BE2C (cell line): Measurements from ENCODE around the gene EPHA2.

ENCODE experiments used
- DNase-seq: peaks from one replicate; pipeline ENCODE4 v3.0.0-alpha.2; 2020
- H3K27me3 ChIP-seq: fragments of 250-450 bp; sonication (Bioruptor Pico); 2 replicates; pipeline ENCODE4 v1.5.1; 2020; ENCODE audit warnings: mild to moderate bottlenecking
- H3K36me3 ChIP-seq: fragments of 250-450 bp; sonication (Bioruptor Pico); 2 replicates; pipeline ENCODE4 v1.5.1; 2020; ENCODE audit warnings: mild to moderate bottlenecking
- H3K4me1 ChIP-seq: fragments of 250-450 bp; sonication (Bioruptor Pico); 2 replicates; pipeline ENCODE4 v1.5.1; 2020
- H3K4me3 ChIP-seq: 2 replicates; pipeline ENCODE4 v1.5.1; 2011; ENCODE audit warnings: low read depth, low read length
- H3K9me3 ChIP-seq: fragments of 250-450 bp; sonication (Bioruptor Pico); 2 replicates; pipeline ENCODE4 v1.5.1; 2020
- TF ChIP-seq, protein P1 (sequence below): IDR thresholded peaks from 2 replicates; pipeline ENCODE4 v1.5.1; 2012; ENCODE audit warnings: mild to moderate bottlenecking, low read depth, low read length

EPHA2 gene

DNA sequence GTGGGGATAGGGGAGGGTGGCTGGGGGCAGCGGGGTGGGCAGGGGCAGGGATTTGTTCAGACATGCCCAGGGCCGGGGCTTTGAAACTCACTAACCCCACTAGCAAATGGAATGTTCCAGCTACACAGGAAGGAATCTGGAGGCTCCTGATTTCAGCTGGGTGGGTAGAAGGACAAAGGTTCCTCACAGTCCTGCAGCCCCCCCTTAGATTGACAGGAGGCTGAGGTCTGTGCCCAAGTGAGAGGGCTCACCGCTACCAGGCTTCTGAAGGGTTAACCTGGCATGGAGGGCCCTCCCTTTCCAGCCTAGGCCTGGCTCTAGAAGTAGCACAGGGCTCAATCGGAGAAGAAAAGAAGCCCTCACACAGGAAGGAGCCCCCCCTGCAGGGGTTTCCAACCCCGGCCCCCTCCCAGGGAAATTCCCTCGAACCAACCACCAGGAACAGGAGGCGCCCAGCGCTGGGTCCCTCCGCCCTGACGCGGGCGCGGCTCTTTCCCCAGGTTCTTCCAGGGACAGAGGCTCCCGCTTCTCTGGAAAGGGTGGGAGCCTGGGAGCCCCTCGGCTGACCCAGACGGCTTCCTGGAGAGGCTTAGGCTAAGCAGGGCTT, 3.3 kb downstream of the EPHA2 start:
- DNase-seq, result no peak
- H3K9me3 ChIP-seq, result no peaks in the 10 kb centered on the region
- no peaks in the 10 kb centered on the region; the same call in 1 of the 2 replicates for H3K27me3 ChIP-seq

DNA sequence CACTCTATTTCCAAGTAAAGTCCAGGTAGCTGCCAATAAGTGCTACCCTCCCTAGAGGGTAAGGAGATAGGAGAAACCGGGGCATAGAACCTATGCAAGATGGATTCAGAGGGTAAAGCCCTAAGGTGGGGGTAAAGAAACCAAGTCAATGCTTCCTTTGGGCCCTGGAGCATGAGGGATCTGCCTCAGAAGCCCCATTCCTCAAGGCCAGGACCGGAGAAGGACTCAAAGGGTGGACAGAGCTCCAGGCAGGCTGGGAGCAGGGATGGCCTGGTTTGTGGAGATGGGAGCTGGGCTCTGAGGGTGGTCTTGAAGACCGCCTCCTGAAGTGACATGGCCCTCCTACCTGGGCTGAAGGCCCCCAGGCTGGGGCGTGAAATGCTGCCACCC, 3.9 kb downstream of the EPHA2 start:
- H3K36me3 ChIP-seq, result no peaks in the 10 kb centered on the region
- no peaks in the 10 kb centered on the region; the same call in 1 of the 2 replicates for H3K27me3 ChIP-seq
- no peaks in the 10 kb centered on the region; the same call in 1 of the 2 replicates for H3K4me1 ChIP-seq
- no peak overlapping the region for H3K4me3 ChIP-seq
- DNase-seq, result no peak
- TF ChIP-seq, protein P1, sequence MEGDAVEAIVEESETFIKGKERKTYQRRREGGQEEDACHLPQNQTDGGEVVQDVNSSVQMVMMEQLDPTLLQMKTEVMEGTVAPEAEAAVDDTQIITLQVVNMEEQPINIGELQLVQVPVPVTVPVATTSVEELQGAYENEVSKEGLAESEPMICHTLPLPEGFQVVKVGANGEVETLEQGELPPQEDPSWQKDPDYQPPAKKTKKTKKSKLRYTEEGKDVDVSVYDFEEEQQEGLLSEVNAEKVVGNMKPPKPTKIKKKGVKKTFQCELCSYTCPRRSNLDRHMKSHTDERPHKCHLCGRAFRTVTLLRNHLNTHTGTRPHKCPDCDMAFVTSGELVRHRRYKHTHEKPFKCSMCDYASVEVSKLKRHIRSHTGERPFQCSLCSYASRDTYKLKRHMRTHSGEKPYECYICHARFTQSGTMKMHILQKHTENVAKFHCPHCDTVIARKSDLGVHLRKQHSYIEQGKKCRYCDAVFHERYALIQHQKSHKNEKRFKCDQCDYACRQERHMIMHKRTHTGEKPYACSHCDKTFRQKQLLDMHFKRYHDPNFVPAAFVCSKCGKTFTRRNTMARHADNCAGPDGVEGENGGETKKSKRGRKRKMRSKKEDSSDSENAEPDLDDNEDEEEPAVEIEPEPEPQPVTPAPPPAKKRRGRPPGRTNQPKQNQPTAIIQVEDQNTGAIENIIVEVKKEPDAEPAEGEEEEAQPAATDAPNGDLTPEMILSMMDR, result no peak
- H3K9me3 ChIP-seq, result no peaks in the 10 kb centered on the region

More for the DNA sequence above, 3.3 kb downstream of the EPHA2 start:
- TF ChIP-seq, protein P1, result no peak
- no peaks in the 10 kb centered on the region; the same call in 1 of the 2 replicates for H3K4me1 ChIP-seq
- H3K4me3 ChIP-seq, result no peak overlapping the region
- H3K36me3 ChIP-seq, result no peaks in the 10 kb centered on the region

DNA sequence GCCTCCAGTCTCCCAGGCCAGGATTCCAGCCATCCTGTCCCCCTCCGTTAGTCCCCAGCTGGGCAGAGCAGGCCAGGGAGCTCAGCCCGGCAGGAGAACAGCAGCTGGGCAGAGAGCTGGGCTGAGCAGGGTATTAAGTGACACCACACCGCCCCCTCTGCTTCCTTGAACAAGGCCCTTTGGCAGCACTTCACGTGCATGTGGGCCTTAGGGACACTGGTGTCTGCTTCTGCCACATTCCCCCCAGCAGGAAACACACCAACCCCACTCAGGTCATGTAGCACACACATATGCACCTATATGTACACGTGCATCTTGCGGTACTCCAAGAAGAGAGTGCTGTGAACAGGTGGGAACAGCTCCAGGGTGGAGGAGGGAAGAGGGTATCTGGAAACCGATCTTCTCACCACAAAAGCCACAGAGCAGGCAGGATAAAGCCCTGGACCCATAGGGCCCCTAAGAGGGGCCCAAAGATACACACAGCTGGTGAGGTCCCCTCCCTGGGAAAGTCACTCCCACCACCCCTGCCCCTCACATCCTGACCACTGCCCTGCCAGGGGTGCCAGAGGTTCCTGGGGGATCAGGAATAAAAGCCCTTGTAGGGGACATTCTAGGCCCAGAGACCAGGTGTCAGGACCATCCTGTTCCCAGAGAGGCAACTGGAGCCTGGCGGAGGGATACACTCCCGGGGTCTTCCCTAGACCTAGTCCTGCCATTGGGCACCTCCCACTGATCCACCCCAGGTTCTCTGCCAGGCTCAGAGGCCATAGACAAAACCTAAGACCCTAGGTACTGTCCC, 4.5 kb downstream of the EPHA2 start:
- no peaks in the 10 kb centered on the region for H3K9me3 ChIP-seq
- DNase-seq, result no peak
- TF ChIP-seq, protein P1, result 0 out of 2 replicates have a peak, but pooled peaks have one; percentile 5
- H3K27me3 ChIP-seq, result no peaks in the 10 kb centered on the region; the same call in 1 of the 2 replicates
- H3K36me3 ChIP-seq, result no peaks in the 10 kb centered on the region
- no peaks in the 10 kb centered on the region; the same call in 1 of the 2 replicates for H3K4me1 ChIP-seq
- no peak overlapping the region for H3K4me3 ChIP-seq

DNA sequence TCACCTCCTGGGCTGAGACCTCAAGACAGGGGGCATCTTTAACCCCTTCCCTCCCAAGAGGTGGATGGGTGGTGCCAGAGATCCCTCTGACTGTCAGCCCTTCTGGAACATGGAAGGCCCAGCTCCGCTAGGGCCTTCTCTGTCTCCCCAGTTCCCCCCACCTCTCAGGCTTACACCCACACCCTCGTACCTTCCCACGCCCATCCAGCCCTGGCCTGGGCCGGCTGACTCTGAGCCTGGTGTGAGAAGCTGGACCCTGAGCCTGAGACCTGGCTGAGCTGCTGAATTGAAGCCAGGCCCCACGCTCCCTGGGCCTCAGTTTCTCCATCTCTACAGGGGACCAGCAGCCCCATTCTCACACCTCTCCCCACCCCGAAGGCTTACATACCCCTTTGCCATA, 5.4 kb downstream of the EPHA2 start:
- Histone ChIP-seq H3K4me1 (no peaks in the 10 kb centered on the region; the same call in 1 of the 2 replicates), H3K36me3 (no peaks in the 10 kb centered on the region), H3K4me3 (no peak overlapping the region), H3K27me3 (no peaks in the 10 kb centered on the region; the same call in 1 of the 2 replicates), H3K9me3 (no peaks in the 10 kb centered on the region)
- TF ChIP-seq, protein P1, result no peak
- no peak for DNase-seq

DNA sequence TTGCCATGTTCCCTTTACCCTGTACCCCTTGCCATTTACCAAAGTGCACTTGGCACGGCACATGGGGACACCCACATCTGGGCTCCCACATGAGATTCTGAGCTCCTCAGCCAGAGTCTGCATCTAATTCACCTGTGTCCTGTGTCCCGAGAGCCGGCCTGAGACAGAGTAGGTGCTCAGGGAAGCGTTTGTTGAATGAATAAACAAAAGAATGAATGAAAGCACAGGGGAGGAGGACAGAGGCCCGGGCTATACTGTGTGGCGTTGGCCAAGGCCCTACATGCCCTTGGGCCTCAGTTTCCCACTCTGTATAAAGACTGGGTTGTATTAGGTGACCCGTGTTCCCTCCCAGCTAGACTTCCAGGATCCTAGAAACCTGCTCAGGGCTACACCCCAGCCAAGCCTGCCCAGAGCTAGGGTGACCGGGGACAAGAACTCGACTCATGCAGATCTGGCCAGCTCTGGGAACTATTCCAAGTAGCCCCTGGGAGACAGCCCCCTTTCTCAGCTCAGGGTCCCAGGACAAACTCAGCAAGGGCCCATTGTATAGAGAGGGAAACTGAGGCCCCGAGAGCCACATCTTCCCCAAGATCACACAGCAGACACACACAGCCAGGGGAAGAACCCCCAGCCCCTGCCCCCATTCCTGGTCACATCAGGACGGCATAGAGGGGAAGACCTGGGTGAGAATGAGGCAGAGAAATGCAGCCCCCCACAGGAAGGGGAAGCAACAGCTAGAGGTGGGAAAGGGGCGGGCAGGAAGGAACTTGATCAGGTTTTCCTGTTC, 6.0 kb downstream of the EPHA2 start:
- no peaks in the 10 kb centered on the region for H3K36me3 ChIP-seq
- H3K4me1 ChIP-seq, result no peaks in the 10 kb centered on the region; the same call in 1 of the 2 replicates
- no peak for DNase-seq

More for the DNA sequence above, 6.0 kb downstream of the EPHA2 start:
- TF ChIP-seq, protein P1, result no peak
- no peaks in the 10 kb centered on the region for H3K9me3 ChIP-seq
- no peak overlapping the region for H3K4me3 ChIP-seq
- H3K27me3 ChIP-seq, result no peaks in the 10 kb centered on the region; the same call in 1 of the 2 replicates
